ENCODE results near the gene ELSPBP1. TPM values are rescaled to one million over a fixed set of nuclear protein-coding genes. Genes with fewer than 3 reads are reported as not detected.

The ELSPBP1 gene
- total RNA-seq, 1 experiment from 2014 or later = not detected

- H3K4me3 Mint-ChIP-seq = no peak overlapping the region
- H3K79me1 ChIP-seq (ENCODE audit: insufficient read depth, low read depth, low read length, poor library complexity, severe bottlenecking) = no peaks in the 10 kb centered on the region
- no peak overlapping the region for H2AFZ ChIP-seq (ENCODE audit: low read length)
- H3K4me1 Mint-ChIP-seq = peaks cover 9 to 22% of the 10 kb centered on the region in 2 experiments
- no peak overlapping the region for H3K4me2 ChIP-seq (ENCODE audit: insufficient read depth, insufficient read length, low read length)
- no peak overlapping the region for H3K23ac ChIP-seq (ENCODE audit: insufficient read length, low read depth, low read length)
- no peak overlapping the region for H2BK5ac ChIP-seq (ENCODE audit: insufficient read length, low read length)
- H3K27me3 Mint-ChIP-seq (ENCODE audit: low read depth) = peaks cover 20% of the 10 kb centered on the region
- H3K18ac ChIP-seq (ENCODE audit: insufficient read length, low read depth, low read length) = no peak overlapping the region
- no peak overlapping the region for H2BK20ac ChIP-seq (ENCODE audit: low read depth, low read length, poor library complexity, severe bottlenecking)
- H3K23me2 ChIP-seq (ENCODE audit: insufficient read length, low read depth, low read length, poor library complexity, severe bottlenecking) = no peaks in the 10 kb centered on the region
- no peak for DNase-seq
- no peak overlapping the region for H3K27ac Mint-ChIP-seq
- no peak overlapping the region for H3K56ac ChIP-seq (ENCODE audit: insufficient read length, low read depth, low read length)
- no peak overlapping the region for H3K9ac ChIP-seq (ENCODE audit: extremely low read depth, insufficient read length, low read length)
- H4K5ac ChIP-seq (ENCODE audit: insufficient read length, low read depth, low read length) = no peak overlapping the region
- no peak overlapping the region for H3T11ph ChIP-seq (ENCODE audit: low read length)
- H3K27ac ChIP-seq (ENCODE audit: insufficient read length, low read depth, low read length) = no peak overlapping the region
- H3K4ac ChIP-seq (ENCODE audit: low read depth, low read length) = no peak overlapping the region
- H3K27me3 ChIP-seq (ENCODE audit: insufficient read depth, low read length) = no peaks in the 10 kb centered on the region
- H4K20me1 ChIP-seq (ENCODE audit: control insufficient read depth, insufficient read depth, insufficient read length) = no peaks in the 10 kb centered on the region
- TF ChIP-seq CTCF (conservative IDR thresholded peaks at IDR 0.05) = no peak
- peaks cover 0 to 3% of the 10 kb centered on the region in 2 experiments; a peak in 1 of 5 replicates for H3K9me3 Mint-ChIP-seq
- H2AK5ac ChIP-seq (ENCODE audit: insufficient read length, low read length) = no peak overlapping the region
- no CpG with 5 or more reads among the region's 3 CpGs for WGBS (ENCODE audit: extremely low coverage, insufficient read length, low lambda C conversion rate)
- H2BK15ac ChIP-seq (ENCODE audit: low read depth, low read length) = no peak overlapping the region
- no peak overlapping the region for H2BK120ac ChIP-seq (ENCODE audit: low read depth, low read length, poor library complexity, severe bottlenecking)
- H3K4me1 ChIP-seq (ENCODE audit: insufficient read depth, low read length) = no peaks in the 10 kb centered on the region
- no peaks in the 10 kb centered on the region for H3K79me2 ChIP-seq (ENCODE audit: insufficient read depth, low read length)
- H4K8ac ChIP-seq (replicated peaks; ENCODE audit: insufficient read length, low read depth, low read length) = no peak overlapping the region
- no peaks in the 10 kb centered on the region for H3K9me3 ChIP-seq (ENCODE audit: control insufficient read depth, low read depth, low read length)
- H2BK12ac ChIP-seq (ENCODE audit: insufficient read length, low read depth, low read length) = no peak overlapping the region
- no peak overlapping the region for H3K14ac ChIP-seq (ENCODE audit: insufficient read depth, low read length)
- no peaks in the 10 kb centered on the region for H3K36me3 Mint-ChIP-seq (ENCODE audit: insufficient read depth in 1 of 3, low read depth in 3 of 3)
- no peak overlapping the region for H4K91ac ChIP-seq (ENCODE audit: insufficient read length, low read depth, low read length)
These were observed 29.1 kb downstream of the ELSPBP1 start for GRCh38 chr19:48023518-48023917.

Measured in H9 (cell line).